GM20431 (cell line): ENCODE data around the gene TIMP3.

Source experiments
- in situ Hi-C: fragments of 300-500 bp; cut with MseI, MboI; formaldehyde crosslinking; loops from one replicate; pipeline ENCODE4 v1.15.0; 2020; ENCODE audit warnings: low sequenced_read_pairs; ENCODE audit not compliant: unreplicated experiment

Gene TIMP3

GRCh38 chr22:32804531-32805360 is 3.2 kb downstream of the TIMP3 start:
- in situ Hi-C loops, result no loop called here

- in situ Hi-C loops, result no loop called here
Observed at GRCh38 chr22:32805361-32805881, 3.9 kb downstream of the TIMP3 start.

GRCh38 chr22:32806296-32806695 is 4.8 kb downstream of the TIMP3 start:
- in situ Hi-C loops, result no loop called here

- in situ Hi-C loops, result no loop called here
Observed at GRCh38 chr22:32808038-32808445, 6.5 kb downstream of the TIMP3 start.

- in situ Hi-C loops, result no loop called here
Observed at GRCh38 chr22:32809786-32810554, 8.5 kb downstream of the TIMP3 start.

- in situ Hi-C loops, result no loop called here
Observed at GRCh38 chr22:32810555-32811133, 9.1 kb downstream of the TIMP3 start.

- in situ Hi-C loops, result no loop called here
Observed at GRCh38 chr22:32811788-32812545, 10.5 kb downstream of the TIMP3 start.

- in situ Hi-C loops, result no loop called here
Observed at GRCh38 chr22:32814285-32814860, 12.9 kb downstream of the TIMP3 start.

- in situ Hi-C loops, result no loop called here
Observed at GRCh38 chr22:32815059-32815458, 13.6 kb downstream of the TIMP3 start.

- in situ Hi-C loops, result no loop called here
Observed at GRCh38 chr22:32815943-32816342, 14.4 kb downstream of the TIMP3 start.

GRCh38 chr22:32817137-32817730 is 15.7 kb downstream of the TIMP3 start:
- in situ Hi-C loops, result no loop called here

GRCh38 chr22:32818446-32819115 is 17.1 kb downstream of the TIMP3 start:
- in situ Hi-C loops, result no loop called here

GRCh38 chr22:32819120-32819519 is 17.6 kb downstream of the TIMP3 start:
- in situ Hi-C loops, result no loop called here

- in situ Hi-C loops, result no loop called here
Observed at GRCh38 chr22:32820131-32821119, 18.9 kb downstream of the TIMP3 start.

GRCh38 chr22:32822179-32822877 is 20.8 kb downstream of the TIMP3 start:
- in situ Hi-C loops, result no loop called here

GRCh38 chr22:32823024-32823730 is 21.7 kb downstream of the TIMP3 start:
- in situ Hi-C loops, result no loop called here
